GM23338 (cell line): ENCODE data around the gene EIF2D.

Experiments used
- EZH2phosphoT487 ChIP-seq: fragments of 200-600 bp; sonication (generic); IDR thresholded peaks from one replicate; pipeline ENCODE4 v1.8.1; 2018; ENCODE audit warnings: antibody characterized with exemption; ENCODE audit not compliant: unreplicated experiment
- JUNB ChIP-seq: IDR thresholded peaks from one replicate; pipeline ENCODE4 v1.6.1; 2016; ENCODE audit warnings: antibody characterized with exemption; ENCODE audit not compliant: unreplicated experiment
- POLR2AphosphoS5 ChIP-seq: IDR thresholded peaks from 2 replicates; pipeline ENCODE4 v1.6.1; 2016; ENCODE audit warnings: antibody characterized with exemption, low read depth
- TF ChIP-seq, protein P1 (sequence below), 2 experiments: fragments of 200-600 bp in 1 of 2; sonication (generic) in 1 of 2; conservative IDR thresholded peaks; 2 replicates each; pipeline versions ENCODE4 v1.5.1 to v1.6.1; 2016 to 2017; ENCODE audit warnings: antibody characterized with exemption in 2 of 2, low read depth in 2 of 2, mild to moderate bottlenecking in 2 of 2, moderate library complexity in 1 of 2

GRCh38 chr1:206612129-206612876, at the start of gene EIF2D:
- TF ChIP-seq, protein P1, sequence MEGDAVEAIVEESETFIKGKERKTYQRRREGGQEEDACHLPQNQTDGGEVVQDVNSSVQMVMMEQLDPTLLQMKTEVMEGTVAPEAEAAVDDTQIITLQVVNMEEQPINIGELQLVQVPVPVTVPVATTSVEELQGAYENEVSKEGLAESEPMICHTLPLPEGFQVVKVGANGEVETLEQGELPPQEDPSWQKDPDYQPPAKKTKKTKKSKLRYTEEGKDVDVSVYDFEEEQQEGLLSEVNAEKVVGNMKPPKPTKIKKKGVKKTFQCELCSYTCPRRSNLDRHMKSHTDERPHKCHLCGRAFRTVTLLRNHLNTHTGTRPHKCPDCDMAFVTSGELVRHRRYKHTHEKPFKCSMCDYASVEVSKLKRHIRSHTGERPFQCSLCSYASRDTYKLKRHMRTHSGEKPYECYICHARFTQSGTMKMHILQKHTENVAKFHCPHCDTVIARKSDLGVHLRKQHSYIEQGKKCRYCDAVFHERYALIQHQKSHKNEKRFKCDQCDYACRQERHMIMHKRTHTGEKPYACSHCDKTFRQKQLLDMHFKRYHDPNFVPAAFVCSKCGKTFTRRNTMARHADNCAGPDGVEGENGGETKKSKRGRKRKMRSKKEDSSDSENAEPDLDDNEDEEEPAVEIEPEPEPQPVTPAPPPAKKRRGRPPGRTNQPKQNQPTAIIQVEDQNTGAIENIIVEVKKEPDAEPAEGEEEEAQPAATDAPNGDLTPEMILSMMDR (conservative IDR thresholded peaks at IDR 0.05; ENCODE audit: low read depth in 2 of 2), result peak; percentile 59 to 84
- TF ChIP-seq EZH2phosphoT487 (no peak), POLR2AphosphoS5 (peak; percentile 84), JUNB (no peak)
